Activated CD4-positive, alpha-beta T cell treated with anti-CD3 and anti-CD28 coated beads, Interleukin-10, Interleukin-2, amounts not matched to agents 100 ng/mL and 50 ng/mL, durations not matched to agents 16 hours and 8 hours (primary cell): Measurements from ENCODE around the gene VAMP1.
"Not testable (repeated sequence)": the region's sequence is repeated elsewhere in the genome, so short reads cannot be mapped to it uniquely, and the experiment has no call there.

ENCODE experiments used
- DNase-seq: peaks from one replicate; pipeline ENCODE4 v3.0.0-alpha.2; 2020

VAMP1 gene, protein sequence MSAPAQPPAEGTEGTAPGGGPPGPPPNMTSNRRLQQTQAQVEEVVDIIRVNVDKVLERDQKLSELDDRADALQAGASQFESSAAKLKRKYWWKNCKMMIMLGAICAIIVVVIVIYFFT

DNA sequence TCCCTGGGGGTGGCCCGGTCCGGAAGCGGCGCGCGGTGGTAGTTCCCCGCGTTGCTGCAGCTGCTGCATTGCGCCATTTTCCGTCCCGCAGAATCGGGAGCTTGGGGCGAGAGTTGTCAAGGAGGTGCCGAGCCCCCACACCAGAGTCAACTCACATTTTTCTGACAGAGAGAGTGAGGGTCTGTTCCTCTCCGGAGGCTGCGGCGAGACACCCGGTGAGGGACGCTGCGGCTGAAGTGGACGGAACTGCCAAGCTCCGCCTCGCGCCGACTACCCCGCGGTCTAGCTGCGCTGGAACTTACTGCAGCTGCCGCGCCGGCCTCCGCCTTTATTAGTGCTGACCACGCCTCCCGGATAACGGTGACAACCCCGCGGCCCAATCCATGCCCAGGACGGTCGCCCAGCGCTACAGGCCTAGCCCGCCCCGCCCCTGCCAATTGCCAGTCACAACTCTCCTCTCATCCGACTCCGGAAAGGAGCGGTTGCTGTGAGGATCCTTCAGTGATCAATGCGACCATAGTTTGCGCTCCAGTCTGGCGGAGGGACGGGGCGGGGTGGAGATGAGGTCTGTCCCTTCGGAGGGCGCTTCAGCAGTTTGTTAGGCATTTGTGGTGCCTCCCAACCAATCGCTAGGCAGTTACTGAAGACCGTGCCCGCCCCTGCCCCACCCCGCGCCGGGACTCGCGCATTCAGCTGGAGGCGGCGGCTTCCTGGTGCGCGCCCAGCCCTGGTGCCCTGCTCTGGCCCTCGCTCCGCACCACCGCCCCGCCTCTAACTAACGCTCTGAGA is at the start of gene VAMP1:
TSS of gene VAMP1 (minus strand) at position 303 of the 789 bp plus-strand sequence. CDS start at position 157, 146 bp downstream.
- DNase-seq: peak; percentile 99

DNA sequence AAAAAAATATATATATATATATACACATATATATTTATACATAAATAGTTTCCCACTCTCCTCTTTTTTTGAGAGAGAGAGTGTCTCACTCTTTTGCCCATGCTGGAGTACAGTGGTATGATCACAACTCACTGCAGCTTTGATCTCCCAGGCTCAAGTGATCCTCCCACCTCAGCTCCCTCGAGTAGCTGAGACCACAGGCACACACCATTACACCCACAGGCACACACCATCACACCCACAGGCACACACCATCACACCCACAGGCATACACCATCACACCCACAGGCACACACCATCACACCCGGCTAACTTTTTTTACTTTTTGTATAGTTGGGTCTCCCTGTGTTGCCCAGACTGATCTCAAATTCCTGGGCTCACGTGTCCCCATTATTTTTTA is 49.7 kb upstream of the VAMP1 start:
- no peak for DNase-seq

- DNase-seq: no peak
Measured at GRCh38 chr12:6508087-6508486, 37.6 kb upstream of the VAMP1 start.

GRCh38 chr12:6507102-6507998 is 36.9 kb upstream of the VAMP1 start:
- no peak for DNase-seq

- no peak for DNase-seq
Measured at GRCh38 chr12:6500466-6500865, 30.0 kb upstream of the VAMP1 start.

DNA sequence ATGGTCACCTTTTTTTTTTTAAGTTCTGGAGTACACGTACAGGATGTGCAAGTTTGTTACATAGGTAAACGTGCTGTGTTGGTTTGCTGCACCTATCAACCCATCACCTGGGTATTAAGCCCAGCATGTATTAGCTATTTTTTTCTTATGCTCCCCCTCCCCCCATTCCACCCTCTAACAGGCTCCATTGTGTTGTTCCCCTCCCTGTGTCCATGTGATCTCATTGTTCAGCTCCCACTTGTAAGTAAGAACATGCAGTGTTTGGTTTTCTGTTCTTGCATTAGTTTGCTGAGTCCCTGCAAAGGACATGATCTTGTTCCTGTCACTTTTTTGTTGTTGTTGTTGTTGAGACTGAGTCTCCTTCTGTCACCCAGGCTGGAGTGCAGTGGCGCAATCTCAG is 26.8 kb upstream of the VAMP1 start:
- not testable (repeated sequence) for DNase-seq

GRCh38 chr12:6494968-6495367 is 24.5 kb upstream of the VAMP1 start:
- peak; percentile 11 for DNase-seq

GRCh38 chr12:6494258-6494743 is 23.8 kb upstream of the VAMP1 start:
- DNase-seq: no peak

GRCh38 chr12:6493497-6494257 is 23.2 kb upstream of the VAMP1 start, which contains the start of gene NCAPD2:
Gene NCAPD2, plus strand, starts transcription at chr12:6494102. Its CDS starts 997 bp downstream, at chr12:6495099.
- peak; percentile 99 for DNase-seq

- DNase-seq: peak; percentile 97
Measured at GRCh38 chr12:6492838-6493496, 22.5 kb upstream of the VAMP1 start, which contains the start of gene MRPL51. Gene MRPL51, minus strand, starts transcription at chr12:6493262. Its CDS starts 126 bp downstream, at chr12:6493136.

GRCh38 chr12:6490673-6491072 is 20.2 kb upstream of the VAMP1 start:
- DNase-seq: not testable (repeated sequence)

- no peak for DNase-seq
Measured at GRCh38 chr12:6489449-6489848, 19.0 kb upstream of the VAMP1 start.

GRCh38 chr12:6488240-6488639 is 17.8 kb upstream of the VAMP1 start:
- no peak for DNase-seq

DNA sequence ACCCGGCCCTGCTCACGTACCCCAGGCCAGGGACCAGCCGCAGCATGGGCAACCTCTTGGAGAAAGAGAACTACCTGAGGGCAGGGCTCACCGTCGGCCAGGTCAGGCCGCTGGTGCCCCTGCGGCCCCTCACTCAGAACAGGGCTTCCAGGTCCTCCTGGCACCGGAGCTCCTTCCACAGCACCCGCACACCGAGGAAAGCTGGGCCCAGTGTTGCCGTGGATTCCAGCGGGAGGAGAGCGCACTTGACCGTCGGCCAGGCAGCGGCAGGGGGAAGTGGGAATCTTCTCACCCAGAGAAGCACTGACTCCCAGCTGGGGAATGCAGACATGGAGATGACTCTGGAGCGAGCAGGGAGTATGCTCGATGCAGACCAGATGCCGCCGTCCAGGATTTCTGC is 7.9 kb upstream of the VAMP1 start:
- no peak for DNase-seq

- DNase-seq: not testable (repeated sequence)
Measured at GRCh38 chr12:6477601-6478377, 7.3 kb upstream of the VAMP1 start.

- no peak for DNase-seq
Measured at GRCh38 chr12:6476489-6476888, 6.0 kb upstream of the VAMP1 start.

DNA sequence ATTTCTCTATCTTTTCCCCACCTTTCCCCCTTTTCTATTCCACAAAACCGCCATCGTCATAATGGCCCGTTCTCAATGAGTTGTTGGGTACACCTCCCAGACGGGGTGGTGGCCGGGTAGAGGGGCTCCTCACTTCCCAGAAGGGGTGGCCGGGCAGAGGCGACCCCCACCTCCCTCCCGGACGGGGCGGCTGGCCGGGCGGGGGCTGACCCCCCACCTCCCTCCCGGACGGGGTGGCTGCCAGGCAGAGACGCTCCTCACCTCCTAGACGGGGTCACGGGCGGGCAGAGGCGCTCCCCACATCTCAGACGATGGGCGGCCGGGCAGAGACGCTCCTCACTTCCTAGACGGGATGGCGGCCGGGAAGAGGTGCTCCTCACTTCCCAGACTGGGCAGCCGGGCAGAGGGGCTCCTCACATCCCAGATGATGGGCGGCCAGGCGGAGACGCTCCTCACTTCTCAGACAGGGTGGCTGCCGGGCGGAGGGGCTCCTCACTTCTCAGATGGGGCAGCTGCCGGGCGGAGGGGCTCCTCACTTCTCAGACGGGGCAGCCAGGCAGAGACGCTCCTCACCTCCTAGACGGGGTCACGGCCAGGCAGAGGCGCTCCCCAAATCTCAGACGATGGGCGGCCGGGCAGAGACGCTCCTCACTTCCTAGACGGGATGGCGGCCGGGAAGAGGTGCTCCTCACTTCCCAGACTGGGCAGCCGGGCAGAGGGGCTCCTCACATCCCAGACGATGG is 4.9 kb upstream of the VAMP1 start:
- not testable (repeated sequence) for DNase-seq

DNA sequence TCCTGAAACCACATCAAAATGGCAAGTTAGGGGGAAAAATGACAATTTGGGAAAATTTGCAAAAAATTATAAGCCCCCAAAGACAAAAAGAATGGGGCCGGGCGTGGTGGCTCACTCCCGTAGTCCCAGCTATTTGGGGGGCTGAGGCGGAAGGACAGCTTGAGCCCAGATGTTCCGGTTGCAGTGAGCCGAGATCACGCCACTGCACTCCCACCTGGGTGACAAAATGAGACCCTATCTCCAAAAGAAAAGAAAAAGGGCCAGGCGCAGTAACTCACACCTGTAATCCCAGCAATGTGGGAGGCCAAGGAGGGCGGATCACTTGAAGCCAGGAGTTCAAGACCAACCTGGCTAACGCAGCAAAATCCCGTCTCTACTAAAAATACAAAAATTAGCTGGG is 2.0 kb upstream of the VAMP1 start:
- no peak for DNase-seq

GRCh38 chr12:6471989-6472360 is 1.5 kb upstream of the VAMP1 start:
- DNase-seq: peak; percentile 51
